Hematopoietic multipotent progenitor cell treated with erythropoietin and hydrocortisone succinate and interleukin-3 and kit ligand, for 4 days (in vitro differentiated cells): ENCODE measurements around the gene SUPT3H.
"Not testable (repeated sequence)": the region's sequence is repeated elsewhere in the genome, so short reads cannot be mapped to it uniquely, and the experiment has no call there.

Experiments used
- DNase-seq: peaks from one replicate; pipeline ENCODE4 v3.0.0-alpha.2; 2015

Gene SUPT3H

GRCh38 chr6:44935693-44936300 lies 441.9 kb downstream of the SUPT3H start:
- DNase-seq, result no peak

GRCh38 chr6:44933108-44933507 lies 444.6 kb downstream of the SUPT3H start:
- no peak for DNase-seq

GRCh38 chr6:44932651-44933091 lies 445.1 kb downstream of the SUPT3H start:
- DNase-seq, result no peak

- DNase-seq, result no peak
Measured at GRCh38 chr6:44931385-44931784, 446.3 kb downstream of the SUPT3H start.

- DNase-seq, result no peak
Measured at GRCh38 chr6:44926556-44926955, 451.2 kb downstream of the SUPT3H start.

- DNase-seq, result peak; percentile 86
Measured at GRCh38 chr6:44925100-44925739, 452.5 kb downstream of the SUPT3H start.

- no peak for DNase-seq
Measured at GRCh38 chr6:44923444-44923843, 454.3 kb downstream of the SUPT3H start.

- DNase-seq, result no peak
Measured at GRCh38 chr6:44921798-44922197, 455.9 kb downstream of the SUPT3H start.

GRCh38 chr6:44920952-44921491 lies 456.7 kb downstream of the SUPT3H start:
- DNase-seq, result peak; percentile 41

GRCh38 chr6:44918671-44919296 lies 458.9 kb downstream of the SUPT3H start:
- DNase-seq, result no peak

GRCh38 chr6:44917430-44917829 lies 460.3 kb downstream of the SUPT3H start:
- no peak for DNase-seq

GRCh38 chr6:44915111-44915510 lies 462.6 kb downstream of the SUPT3H start:
- DNase-seq, result no peak

GRCh38 chr6:44914141-44914540 lies 463.6 kb downstream of the SUPT3H start:
- no peak for DNase-seq

GRCh38 chr6:44906761-44907160 lies 471.0 kb downstream of the SUPT3H start:
- DNase-seq, result no peak

GRCh38 chr6:44900358-44900757 lies 477.4 kb downstream of the SUPT3H start:
- DNase-seq, result not testable (repeated sequence)

GRCh38 chr6:44898296-44898930 lies 479.3 kb downstream of the SUPT3H start:
- DNase-seq, result no peak

- no peak for DNase-seq
Measured at GRCh38 chr6:44897316-44897715, 480.4 kb downstream of the SUPT3H start.

GRCh38 chr6:44896701-44897100 lies 481.0 kb downstream of the SUPT3H start:
- DNase-seq, result no peak

GRCh38 chr6:44892579-44892978 lies 485.2 kb downstream of the SUPT3H start:
- DNase-seq, result no peak

GRCh38 chr6:44879071-44879470 lies 498.7 kb downstream of the SUPT3H start:
- DNase-seq, result not testable (repeated sequence)

- DNase-seq, result not testable (repeated sequence)
Measured at GRCh38 chr6:44876638-44877037, 501.1 kb downstream of the SUPT3H start.

- DNase-seq, result no peak
Measured at GRCh38 chr6:44869321-44869897, 508.3 kb downstream of the SUPT3H start.

- DNase-seq, result no peak
Measured at GRCh38 chr6:44868910-44869309, 508.8 kb downstream of the SUPT3H start.
